GM19463 (cell line): Measurements from ENCODE around the gene KCP.
"Not testable (repeated sequence)": the region's sequence is repeated elsewhere in the genome, so short reads cannot be mapped to it uniquely, and the experiment has no call there.

Source experiments
- ATAC-seq: cut with Tn5 transposase; IDR thresholded peaks from one replicate; pipeline ENCODE4 v1.9.1; 2021; ENCODE audit warnings: mild to moderate bottlenecking, moderate library complexity; ENCODE audit not compliant: unreplicated experiment

KCP gene

DNA sequence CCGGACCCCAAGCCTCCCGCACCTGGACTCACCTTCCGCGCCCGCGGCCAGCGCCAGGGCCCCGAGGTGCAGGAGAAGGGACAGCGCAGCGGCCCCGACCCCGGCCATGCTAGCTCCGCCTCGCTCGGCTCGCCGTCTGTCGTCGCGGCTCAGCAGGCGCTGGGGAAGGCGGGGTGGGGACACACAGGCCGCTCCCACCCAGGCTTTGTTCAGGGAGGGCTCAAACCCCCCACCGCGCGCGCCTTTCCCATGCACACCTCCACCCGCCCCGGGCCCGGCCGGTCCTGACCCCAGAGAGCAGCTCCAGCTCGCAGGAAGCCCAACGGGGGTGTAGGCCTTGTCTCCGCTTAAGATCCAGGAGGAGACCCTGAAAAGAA, at the start of gene KCP:
TSS of gene KCP (minus strand) at position 141 of the 377 bp plus-strand sequence. CDS start at position 108, 33 bp downstream.
- no peak for ATAC-seq

DNA sequence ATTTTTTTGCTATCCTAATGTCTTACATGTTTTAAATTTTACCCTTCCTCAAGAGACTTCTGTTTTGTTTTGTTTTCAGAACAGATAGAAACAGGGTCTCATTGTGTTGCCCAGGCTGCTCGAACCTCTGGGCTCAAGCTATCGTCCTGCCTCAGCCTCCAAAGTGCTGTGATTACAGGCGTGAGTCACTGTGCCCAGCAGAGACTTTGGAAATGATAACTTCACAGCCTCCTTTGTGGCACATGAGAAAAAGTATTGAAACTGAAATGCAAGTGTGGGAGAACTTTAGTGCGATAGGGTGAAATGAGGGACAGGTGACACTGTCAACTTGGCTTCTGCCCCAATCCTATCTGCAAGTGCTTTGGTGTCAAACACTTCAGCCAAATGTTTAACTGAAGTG, 48.8 kb upstream of the KCP start:
- no peak for ATAC-seq

- no peak for ATAC-seq
Measured at GRCh38 chr7:128955981-128956380, 45.5 kb upstream of the KCP start.

- peak; percentile 70 for ATAC-seq
Measured at GRCh38 chr7:128954830-128955802, 44.6 kb upstream of the KCP start.

DNA sequence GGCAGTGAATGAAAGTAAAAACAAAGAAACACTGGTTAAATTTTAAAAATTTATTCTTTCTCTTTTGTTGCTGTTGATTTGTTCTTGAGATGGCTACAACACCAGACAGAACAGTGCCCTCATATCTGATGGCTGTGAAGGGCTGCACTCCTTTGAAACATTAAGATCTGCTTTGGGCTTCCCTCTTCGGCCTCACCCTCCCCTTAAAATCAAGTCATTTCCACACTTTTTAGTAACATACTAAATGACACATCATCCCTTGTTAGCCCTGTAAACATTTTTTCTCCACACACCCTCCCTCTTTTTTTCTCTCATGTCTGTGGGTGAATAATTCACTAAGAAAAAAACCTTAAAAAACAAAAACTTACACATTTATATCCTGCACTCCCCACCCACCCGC, 43.6 kb upstream of the KCP start:
- ATAC-seq: no peak

GRCh38 chr7:128951296-128951695, 40.8 kb upstream of the KCP start:
- ATAC-seq: no peak

DNA sequence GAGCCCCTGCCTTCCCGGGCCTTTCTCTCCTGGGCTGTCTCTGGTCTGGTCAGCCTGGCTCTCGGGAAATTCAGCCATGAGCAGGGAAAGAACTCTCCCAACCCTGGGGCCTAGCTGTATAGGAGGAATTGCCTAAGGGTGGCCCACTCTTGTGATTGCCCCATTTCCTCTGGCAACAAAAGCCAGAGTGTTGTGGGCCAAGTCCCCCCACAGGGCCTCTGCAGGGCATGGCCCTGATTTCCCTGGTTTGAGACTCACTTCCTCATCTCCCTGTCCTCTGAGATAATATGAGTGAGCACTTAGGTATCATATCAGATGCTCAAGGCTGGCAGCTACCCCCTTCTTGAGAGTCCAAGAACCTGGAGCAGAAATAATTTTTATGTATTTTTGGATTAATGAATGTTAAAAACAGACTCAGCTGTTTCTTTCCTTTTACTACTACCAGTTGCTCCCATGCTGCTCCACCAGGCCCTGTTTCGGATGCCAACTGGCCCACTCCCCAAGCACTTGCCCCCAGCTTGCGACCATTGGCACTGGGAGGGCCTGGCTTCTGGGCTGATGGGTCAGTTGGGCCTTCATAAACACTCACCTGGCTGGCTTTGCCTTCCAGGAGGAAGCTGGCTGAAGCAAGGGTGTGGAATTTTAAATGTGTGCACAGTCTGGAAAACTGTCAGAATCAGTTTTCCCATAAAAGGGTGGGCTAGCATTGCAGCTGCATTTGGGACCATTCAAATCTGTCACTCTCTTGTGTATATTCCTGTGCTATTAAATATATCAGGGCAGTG, 38.7 kb upstream of the KCP start:
- no peak for ATAC-seq

DNA sequence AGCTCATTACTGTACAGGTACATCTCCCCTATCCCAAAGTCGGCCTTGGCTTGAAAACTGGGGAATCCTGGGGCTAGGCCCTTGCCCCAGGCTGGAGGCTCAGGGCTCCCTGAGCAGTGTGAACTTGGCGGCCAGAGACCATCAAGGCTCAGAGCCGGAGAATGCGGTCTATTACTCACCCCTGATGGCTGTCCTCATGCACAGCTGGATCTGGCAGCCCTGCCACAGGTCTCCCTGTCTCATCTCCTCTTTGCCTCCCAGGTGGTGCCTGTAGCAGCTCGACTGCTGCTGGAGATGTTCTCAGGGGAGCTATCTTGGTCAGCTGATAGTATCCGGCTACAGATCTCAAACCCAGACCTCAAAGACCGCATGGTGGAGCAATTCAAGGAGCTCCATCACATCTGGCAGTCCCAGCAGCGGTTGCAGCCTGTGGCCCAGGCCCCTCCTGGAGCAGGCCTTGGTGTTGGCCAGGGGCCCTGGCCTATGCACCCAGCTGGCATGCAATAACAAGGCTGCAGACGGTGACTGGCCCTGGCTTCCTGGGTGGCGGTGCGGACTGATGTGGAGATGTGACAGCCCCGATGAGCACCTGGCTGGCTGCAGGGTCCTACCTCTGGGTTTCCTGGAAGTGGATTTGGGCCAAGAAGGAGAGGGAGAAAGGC, 37.9 kb upstream of the KCP start:
- ATAC-seq: no peak

- ATAC-seq: no peak
Measured at GRCh38 chr7:128947854-128948253, 37.3 kb upstream of the KCP start.

GRCh38 chr7:128946936-128947830, 36.7 kb upstream of the KCP start:
- no peak for ATAC-seq

DNA sequence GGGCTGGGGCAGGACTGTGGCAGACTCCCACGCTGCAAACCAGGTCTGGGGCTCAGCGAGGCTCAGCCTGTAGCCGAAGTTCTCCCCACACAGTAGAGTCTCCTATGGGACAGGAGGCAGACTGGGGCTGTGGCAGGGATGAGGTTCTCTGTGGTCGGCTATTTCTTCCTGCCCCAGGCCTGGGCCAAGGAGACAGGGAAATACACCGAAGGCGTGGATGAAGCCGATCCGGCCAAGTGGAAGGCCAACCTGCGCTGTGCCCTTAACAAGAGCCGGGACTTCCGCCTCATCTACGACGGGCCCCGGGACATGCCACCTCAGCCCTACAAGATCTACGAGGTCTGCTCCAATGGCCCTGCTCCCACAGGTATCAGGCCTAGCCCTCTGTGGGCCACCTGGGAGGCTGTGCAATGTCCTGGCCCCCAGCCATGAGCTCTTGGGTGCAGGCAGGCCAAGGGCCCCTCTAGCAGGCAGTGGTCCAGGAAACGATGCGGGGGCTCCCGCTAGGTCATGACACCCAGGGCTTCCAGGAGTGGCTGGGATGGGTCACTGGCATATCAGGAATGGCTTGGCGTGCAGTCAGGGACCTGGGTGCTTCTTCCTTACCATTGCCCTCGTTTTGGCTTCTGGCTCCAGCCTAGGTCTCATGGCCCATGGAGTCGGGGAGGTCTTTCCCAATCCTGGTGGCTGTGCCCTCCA, 35.3 kb upstream of the KCP start:
- no peak for ATAC-seq

DNA sequence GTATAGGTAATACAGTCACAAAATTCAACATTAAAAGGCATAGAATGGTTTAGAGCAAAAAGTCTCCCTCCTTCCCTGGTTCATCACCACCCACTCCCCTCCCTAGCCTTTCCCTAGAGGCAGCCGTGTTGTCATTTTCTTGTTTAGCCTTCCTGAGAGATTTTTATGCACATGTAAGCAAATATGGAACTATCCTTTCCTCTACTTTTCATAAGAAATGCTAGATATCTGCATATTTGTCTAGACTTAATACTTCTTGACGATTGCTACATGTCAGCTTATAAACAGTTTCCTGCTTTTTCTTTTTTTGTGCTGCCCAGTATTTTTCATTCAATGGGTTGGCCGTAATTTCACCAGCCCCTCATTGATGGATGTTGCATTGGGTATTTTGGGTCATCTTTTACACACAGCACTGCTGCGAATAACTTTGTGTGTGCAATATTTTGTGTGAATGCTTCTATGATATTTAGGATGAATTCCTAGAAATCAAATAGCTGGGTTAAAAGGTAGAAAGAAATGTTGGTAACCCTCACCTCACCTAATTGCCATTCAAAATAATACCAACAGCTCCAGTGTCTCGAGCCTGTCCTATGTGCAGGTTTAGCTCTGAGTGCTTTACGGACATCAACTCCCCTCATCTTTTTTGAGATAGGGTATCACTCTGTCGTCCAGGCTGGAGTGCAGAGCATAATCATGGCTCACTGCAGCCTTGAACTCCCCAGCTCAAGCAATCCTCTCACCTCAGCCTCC, 34.2 kb upstream of the KCP start:
- no peak for ATAC-seq

GRCh38 chr7:128943251-128943650, 32.7 kb upstream of the KCP start:
- not testable (repeated sequence) for ATAC-seq

DNA sequence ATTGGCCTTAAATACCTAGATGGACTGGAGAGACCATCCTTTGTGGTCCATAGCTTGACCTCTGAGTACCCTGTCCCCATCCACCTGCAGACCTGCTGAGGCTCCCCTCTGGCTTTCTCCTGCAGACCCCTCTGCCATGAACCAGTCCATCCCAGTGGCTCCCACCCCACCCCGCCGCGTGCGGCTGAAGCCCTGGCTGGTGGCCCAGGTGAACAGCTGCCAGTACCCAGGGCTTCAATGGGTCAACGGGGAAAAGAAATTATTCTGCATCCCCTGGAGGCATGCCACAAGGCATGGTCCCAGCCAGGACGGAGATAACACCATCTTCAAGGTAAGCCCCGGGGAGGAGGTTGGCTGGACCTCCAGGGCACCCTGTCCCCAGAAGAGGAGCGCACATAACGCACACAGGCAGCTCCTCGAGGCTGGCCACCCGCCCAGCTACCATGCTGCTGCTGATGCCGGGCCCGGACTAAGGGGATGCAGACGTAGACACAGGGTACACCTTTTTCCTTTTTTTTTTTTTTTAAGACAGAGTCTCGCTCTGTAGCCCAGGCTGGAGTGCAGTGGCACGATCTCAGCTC, 31.5 kb upstream of the KCP start:
- no peak for ATAC-seq

DNA sequence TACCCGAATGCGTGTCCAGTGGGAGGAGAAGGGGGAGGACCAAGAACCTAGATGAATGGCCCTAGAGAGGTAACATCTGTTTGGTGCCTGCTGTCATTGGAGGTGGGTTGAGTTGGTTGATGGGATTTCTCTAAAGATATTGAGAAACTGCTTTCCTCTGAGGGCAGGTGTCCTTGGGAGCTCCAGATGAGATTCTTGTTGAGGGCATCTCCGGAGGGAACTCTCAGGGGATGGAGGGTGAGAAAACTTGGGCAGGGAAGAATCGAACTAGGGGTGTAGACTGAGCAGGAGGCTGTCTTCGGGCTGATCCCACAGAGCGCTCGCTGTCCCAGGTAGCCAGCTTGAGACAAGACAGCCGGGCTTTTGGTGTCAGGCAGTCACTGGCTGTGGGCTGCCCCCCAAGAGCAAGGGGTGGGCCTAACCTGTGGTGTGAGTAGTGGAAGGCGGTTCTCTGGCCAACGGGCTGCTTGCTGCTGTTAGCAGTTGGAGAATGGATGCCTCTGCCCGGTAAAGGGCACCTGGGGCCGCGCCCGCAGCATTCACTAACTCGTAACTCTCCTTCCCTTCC, 30.9 kb upstream of the KCP start:
- no peak for ATAC-seq

- peak; percentile 43 for ATAC-seq
Measured at GRCh38 chr7:128940494-128941322, 30.2 kb upstream of the KCP start.

DNA sequence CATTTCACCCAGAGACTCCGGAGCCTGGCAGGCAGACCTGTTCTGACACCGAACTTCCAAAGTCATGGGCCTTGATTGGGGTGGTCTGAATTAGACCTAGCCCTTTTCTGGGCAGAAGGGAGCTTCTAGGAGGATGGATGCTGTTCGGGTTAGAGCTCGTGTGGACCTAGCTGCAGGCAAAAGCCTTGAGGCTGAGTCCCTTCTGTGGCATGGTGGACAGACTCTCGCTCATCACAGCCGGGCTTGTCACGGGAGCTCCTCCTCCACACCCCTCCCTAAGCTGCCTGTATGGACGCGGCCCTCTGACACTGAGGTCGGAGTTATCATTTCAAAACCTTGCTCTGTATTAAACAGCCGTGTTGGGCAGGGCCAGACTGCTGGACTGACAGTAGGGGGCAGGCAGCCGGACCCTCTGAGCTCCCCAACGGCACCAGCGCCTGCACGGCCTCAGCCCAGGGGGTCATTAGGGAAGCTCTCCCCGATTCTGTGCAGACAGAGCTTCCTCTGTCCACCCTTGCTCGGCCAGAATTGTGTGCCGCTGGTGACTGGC, 29.4 kb upstream of the KCP start:
- ATAC-seq: peak; percentile 21
